Endometrial microvascular endothelial cells (primary cell): ENCODE results near the gene TFDP2. TPM values are rescaled to one million over a fixed set of nuclear protein-coding genes. Genes with fewer than 3 reads are reported as not detected.
"Not testable (repeated sequence)": the region's sequence is repeated elsewhere in the genome, so short reads cannot be mapped to it uniquely, and the experiment has no call there.

Experiments
- in situ Hi-C: cut with HindIII; loops from 2 replicates; pipeline ENCODE4 v1.10.0; 2017; ENCODE audit warnings: low sequenced_read_pairs, low pct_unique_long_range_greater_than_20kb; ENCODE audit errors: inconsistent ontology term
- total RNA-seq: library from RNA; depleted of rRNA; stranded (reverse); fragments of >200 nt; gene quantifications from one replicate; pipeline ENCODE4 v1.2.3, GENCODE V29; 2015; ENCODE audit errors: inconsistent ontology term

TFDP2 gene
- total RNA-seq, 1 donor from 2014 or later: 16.1 TPM

- in situ Hi-C loops: no loop called here
Observed at GRCh38 chr3:142086581-142087090, 62.7 kb downstream of the TFDP2 start.

GRCh38 chr3:142081178-142081577 is 68.2 kb downstream of the TFDP2 start:
- in situ Hi-C loops: no loop called here

GRCh38 chr3:142077859-142078500 is 71.4 kb downstream of the TFDP2 start:
- in situ Hi-C loops: no loop called here

- in situ Hi-C loops: no loop called here
Observed at GRCh38 chr3:142077155-142077858, 72.0 kb downstream of the TFDP2 start.

GRCh38 chr3:142075656-142076055 is 73.7 kb downstream of the TFDP2 start:
- in situ Hi-C loops: not testable (repeated sequence)

GRCh38 chr3:142072816-142073215 is 76.5 kb downstream of the TFDP2 start:
- in situ Hi-C loops: no loop called here

GRCh38 chr3:142065932-142066331 is 83.4 kb downstream of the TFDP2 start:
- in situ Hi-C loops: no loop called here

GRCh38 chr3:142065344-142065743 is 84.0 kb downstream of the TFDP2 start:
- in situ Hi-C loops: no loop called here

GRCh38 chr3:142064454-142064853 is 84.9 kb downstream of the TFDP2 start:
- in situ Hi-C loops: no loop called here

- in situ Hi-C loops: no loop called here
Observed at GRCh38 chr3:142057331-142057725, 92.0 kb downstream of the TFDP2 start.

- in situ Hi-C loops: no loop called here
Observed at GRCh38 chr3:142056656-142057330, 92.6 kb downstream of the TFDP2 start.

GRCh38 chr3:142053835-142054234 is 95.5 kb downstream of the TFDP2 start:
- in situ Hi-C loops: no loop called here

GRCh38 chr3:142053244-142053643 is 96.1 kb downstream of the TFDP2 start:
- in situ Hi-C loops: no loop called here

- in situ Hi-C loops: no loop called here
Observed at GRCh38 chr3:142051351-142051750, 98.0 kb downstream of the TFDP2 start.

- in situ Hi-C loops: no loop called here
Observed at GRCh38 chr3:142047021-142047369, 102.3 kb downstream of the TFDP2 start.

- in situ Hi-C loops: no loop called here
Observed at GRCh38 chr3:142046320-142047020, 102.9 kb downstream of the TFDP2 start.

GRCh38 chr3:142040941-142041491 is 108.3 kb downstream of the TFDP2 start:
- in situ Hi-C loops: no loop called here

GRCh38 chr3:142035308-142035922 is 113.9 kb downstream of the TFDP2 start:
- in situ Hi-C loops: no loop called here

- in situ Hi-C loops: no loop called here
Observed at GRCh38 chr3:142033292-142033691, 116.1 kb downstream of the TFDP2 start.
